ENCODE results near the gene NAV1.

GRCh38 chr1:201566529-201566823 is 27.5 kb downstream of the NAV1 start:
- TF ChIP-seq, protein P1, sequence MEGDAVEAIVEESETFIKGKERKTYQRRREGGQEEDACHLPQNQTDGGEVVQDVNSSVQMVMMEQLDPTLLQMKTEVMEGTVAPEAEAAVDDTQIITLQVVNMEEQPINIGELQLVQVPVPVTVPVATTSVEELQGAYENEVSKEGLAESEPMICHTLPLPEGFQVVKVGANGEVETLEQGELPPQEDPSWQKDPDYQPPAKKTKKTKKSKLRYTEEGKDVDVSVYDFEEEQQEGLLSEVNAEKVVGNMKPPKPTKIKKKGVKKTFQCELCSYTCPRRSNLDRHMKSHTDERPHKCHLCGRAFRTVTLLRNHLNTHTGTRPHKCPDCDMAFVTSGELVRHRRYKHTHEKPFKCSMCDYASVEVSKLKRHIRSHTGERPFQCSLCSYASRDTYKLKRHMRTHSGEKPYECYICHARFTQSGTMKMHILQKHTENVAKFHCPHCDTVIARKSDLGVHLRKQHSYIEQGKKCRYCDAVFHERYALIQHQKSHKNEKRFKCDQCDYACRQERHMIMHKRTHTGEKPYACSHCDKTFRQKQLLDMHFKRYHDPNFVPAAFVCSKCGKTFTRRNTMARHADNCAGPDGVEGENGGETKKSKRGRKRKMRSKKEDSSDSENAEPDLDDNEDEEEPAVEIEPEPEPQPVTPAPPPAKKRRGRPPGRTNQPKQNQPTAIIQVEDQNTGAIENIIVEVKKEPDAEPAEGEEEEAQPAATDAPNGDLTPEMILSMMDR (IDR thresholded peaks at IDR 0.05), result no peak
- no peak for TF ChIP-seq NR3C1 (IDR thresholded peaks at IDR 0.05)
- TF ChIP-seq NPAS2 (CRISPR knock-in tag; IDR thresholded peaks at IDR 0.05; ENCODE audit: borderline replicate concordance), result no peak
- TF ChIP-seq POLR2AphosphoS2 (conservative IDR thresholded peaks at IDR 0.05; ENCODE audit: low read length), result no peak
- no peak for TF ChIP-seq POLR2A (IDR thresholded peaks at IDR 0.05; ENCODE audit: low read length)
- no peak for TF ChIP-seq TP53 (CRISPR knock-in tag; IDR thresholded peaks at IDR 0.05)
- no peak for TF ChIP-seq CHD2 (IDR thresholded peaks at IDR 0.05; ENCODE audit: low read length, partially characterized antibody)
- TF ChIP-seq, protein P2, sequence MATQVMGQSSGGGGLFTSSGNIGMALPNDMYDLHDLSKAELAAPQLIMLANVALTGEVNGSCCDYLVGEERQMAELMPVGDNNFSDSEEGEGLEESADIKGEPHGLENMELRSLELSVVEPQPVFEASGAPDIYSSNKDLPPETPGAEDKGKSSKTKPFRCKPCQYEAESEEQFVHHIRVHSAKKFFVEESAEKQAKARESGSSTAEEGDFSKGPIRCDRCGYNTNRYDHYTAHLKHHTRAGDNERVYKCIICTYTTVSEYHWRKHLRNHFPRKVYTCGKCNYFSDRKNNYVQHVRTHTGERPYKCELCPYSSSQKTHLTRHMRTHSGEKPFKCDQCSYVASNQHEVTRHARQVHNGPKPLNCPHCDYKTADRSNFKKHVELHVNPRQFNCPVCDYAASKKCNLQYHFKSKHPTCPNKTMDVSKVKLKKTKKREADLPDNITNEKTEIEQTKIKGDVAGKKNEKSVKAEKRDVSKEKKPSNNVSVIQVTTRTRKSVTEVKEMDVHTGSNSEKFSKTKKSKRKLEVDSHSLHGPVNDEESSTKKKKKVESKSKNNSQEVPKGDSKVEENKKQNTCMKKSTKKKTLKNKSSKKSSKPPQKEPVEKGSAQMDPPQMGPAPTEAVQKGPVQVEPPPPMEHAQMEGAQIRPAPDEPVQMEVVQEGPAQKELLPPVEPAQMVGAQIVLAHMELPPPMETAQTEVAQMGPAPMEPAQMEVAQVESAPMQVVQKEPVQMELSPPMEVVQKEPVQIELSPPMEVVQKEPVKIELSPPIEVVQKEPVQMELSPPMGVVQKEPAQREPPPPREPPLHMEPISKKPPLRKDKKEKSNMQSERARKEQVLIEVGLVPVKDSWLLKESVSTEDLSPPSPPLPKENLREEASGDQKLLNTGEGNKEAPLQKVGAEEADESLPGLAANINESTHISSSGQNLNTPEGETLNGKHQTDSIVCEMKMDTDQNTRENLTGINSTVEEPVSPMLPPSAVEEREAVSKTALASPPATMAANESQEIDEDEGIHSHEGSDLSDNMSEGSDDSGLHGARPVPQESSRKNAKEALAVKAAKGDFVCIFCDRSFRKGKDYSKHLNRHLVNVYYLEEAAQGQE (IDR thresholded peaks at IDR 0.05), result no peak
- TF ChIP-seq USF2 (IDR thresholded peaks at IDR 0.05), result no peak
